Natural killer cell (primary cell): Measurements from ENCODE around the gene ERN1. TPM values are rescaled to one million over a fixed set of nuclear protein-coding genes. Genes with fewer than 3 reads are reported as not detected.

Experiments
- ATAC-seq, 3 donors: fragments of 150-1000 bp in 2 of 3; fragments of 200-7000 bp in 1 of 3; cut with Tn5 transposase; 1 replicate in 1 of 3; 2 replicates in 2 of 3; pipeline ENCODE4 v1.10.0; 2021; ENCODE audit warnings: mild to moderate bottlenecking in 2 of 3, moderate library complexity in 2 of 3
- DNase-seq, 2 donors: peaks; one replicate each; pipeline versions ENCODE4 v3.0.0 to v3.0.0-alpha.2; 2013 to 2021; ENCODE audit warnings: mixed read lengths in 1 of 2
- H3K27ac ChIP-seq: one replicate; pipeline ENCODE4 v1.5.1; 2013; ENCODE audit warnings: mild to moderate bottlenecking, low read length
- H3K27me3 ChIP-seq: one replicate; pipeline ENCODE4 v1.6.1; 2013; ENCODE audit warnings: low read length; ENCODE audit not compliant: control insufficient read depth, insufficient read depth
- H3K36me3 ChIP-seq: one replicate; pipeline ENCODE4 v1.6.1; 2013; ENCODE audit warnings: low read length; ENCODE audit not compliant: control insufficient read depth, insufficient read depth
- H3K4me1 ChIP-seq: one replicate; pipeline ENCODE4 v1.6.1; 2013; ENCODE audit warnings: low read length; ENCODE audit not compliant: control insufficient read depth, insufficient read depth
- H3K4me3 ChIP-seq: one replicate; pipeline ENCODE4 v1.5.1; 2013; ENCODE audit warnings: low read length
- H3K9me3 ChIP-seq: one replicate; pipeline ENCODE4 v1.6.1; 2013; ENCODE audit warnings: low read length; ENCODE audit not compliant: control insufficient read depth, insufficient read depth
- H3K27ac Mint-ChIP-seq, 2 donors: one replicate each; pipeline ENCODE4 v1.8.0; 2022; ENCODE audit warnings: mild to moderate bottlenecking in 2 of 2, mixed read lengths in 2 of 2, moderate library complexity in 1 of 2
- H3K27me3 Mint-ChIP-seq, 2 donors: one replicate each; pipeline ENCODE4 v1.8.0; 2022; ENCODE audit warnings: low read depth in 2 of 2, mixed read lengths in 2 of 2
- H3K36me3 Mint-ChIP-seq: one replicate; pipeline ENCODE4 v1.8.0; 2022; ENCODE audit warnings: mixed read lengths
- H3K4me1 Mint-ChIP-seq, 2 donors: one replicate each; pipeline ENCODE4 v1.8.0; 2022; ENCODE audit warnings: mixed read lengths in 2 of 2
- H3K4me3 Mint-ChIP-seq: one replicate; pipeline ENCODE4 v1.8.0; 2022; ENCODE audit warnings: mild to moderate bottlenecking, moderate library complexity, mixed read lengths
- H3K9me3 Mint-ChIP-seq, 2 donors: one replicate each; pipeline ENCODE4 v1.8.0; 2022; ENCODE audit warnings: mixed read lengths in 2 of 2
- WGBS: methylation state at CpG from one replicate; pipeline ENCODE4 v1.1.7; 2013; ENCODE audit warnings: missing lambda C conversion rate; ENCODE audit not compliant: insufficient coverage; 5-methylcytosine and 5-hydroxymethylcytosine counted together
- intact Hi-C: fragments of 100-400 bp; cut with micrococcal nuclease; formaldehyde crosslinking; loops from one replicate; pipeline ENCODE4 v1.14.2; 2022
- total RNA-seq, 4 donors: library from RNA; stranded (reverse); fragments of 120-200 nt in 1 of 4; gene quantifications; one replicate each; pipeline versions ENCODE4 v1.2.3 to v1.2.4, GENCODE V29; 2013 to 2022
- TF ChIP-seq, protein P1 (sequence below): fragments of 200-600 bp; IDR thresholded peaks from one replicate; pipeline ENCODE4 v1.8.0; 2022; ENCODE audit warnings: antibody characterized with exemption

Gene ERN1
- total RNA-seq, 3 donors from 2014 or later (not counting 1 experiment from before 2014, with no cell fraction given): 52.9 to 90.5 (median 67.2) TPM

DNA sequence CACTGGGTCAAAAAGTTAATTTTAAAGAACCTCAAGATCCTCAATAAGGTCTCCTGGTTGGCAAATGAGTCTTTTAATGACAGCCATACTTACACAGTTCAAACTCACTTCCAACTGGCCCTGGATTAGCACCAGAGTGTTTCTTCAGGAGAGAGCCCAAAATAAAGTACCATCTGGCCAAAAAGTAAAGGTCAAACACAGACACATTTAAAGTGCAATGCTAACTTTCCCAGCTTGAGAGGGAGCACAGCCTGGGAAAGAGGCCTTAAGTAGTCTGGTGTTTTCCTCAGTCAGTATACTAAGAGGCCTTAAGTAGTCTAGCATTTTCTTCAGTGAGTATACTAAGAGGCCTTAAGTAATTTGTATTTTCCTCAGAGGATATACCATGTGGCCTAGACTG lies 46.6 kb upstream of the ERN1 start:
- Mint-ChIP-seq H3K27ac (no peak overlapping the region), H3K36me3 (no peaks in the 10 kb centered on the region), H3K4me3 (no peak overlapping the region), H3K9me3 (no peaks in the 10 kb centered on the region), H3K27me3 (no peaks in the 10 kb centered on the region), H3K4me1 (no peaks in the 10 kb centered on the region)
- Histone ChIP-seq H3K27ac (no peak overlapping the region), H3K4me3 (no peak overlapping the region), H3K36me3 (peaks cover 14% of the 10 kb centered on the region), H3K9me3 (no peaks in the 10 kb centered on the region), H3K4me1 (peaks cover 5% of the 10 kb centered on the region), H3K27me3 (no peaks in the 10 kb centered on the region)
- ATAC-seq (no peak), DNase-seq (no peak)
- TF ChIP-seq, protein P1, sequence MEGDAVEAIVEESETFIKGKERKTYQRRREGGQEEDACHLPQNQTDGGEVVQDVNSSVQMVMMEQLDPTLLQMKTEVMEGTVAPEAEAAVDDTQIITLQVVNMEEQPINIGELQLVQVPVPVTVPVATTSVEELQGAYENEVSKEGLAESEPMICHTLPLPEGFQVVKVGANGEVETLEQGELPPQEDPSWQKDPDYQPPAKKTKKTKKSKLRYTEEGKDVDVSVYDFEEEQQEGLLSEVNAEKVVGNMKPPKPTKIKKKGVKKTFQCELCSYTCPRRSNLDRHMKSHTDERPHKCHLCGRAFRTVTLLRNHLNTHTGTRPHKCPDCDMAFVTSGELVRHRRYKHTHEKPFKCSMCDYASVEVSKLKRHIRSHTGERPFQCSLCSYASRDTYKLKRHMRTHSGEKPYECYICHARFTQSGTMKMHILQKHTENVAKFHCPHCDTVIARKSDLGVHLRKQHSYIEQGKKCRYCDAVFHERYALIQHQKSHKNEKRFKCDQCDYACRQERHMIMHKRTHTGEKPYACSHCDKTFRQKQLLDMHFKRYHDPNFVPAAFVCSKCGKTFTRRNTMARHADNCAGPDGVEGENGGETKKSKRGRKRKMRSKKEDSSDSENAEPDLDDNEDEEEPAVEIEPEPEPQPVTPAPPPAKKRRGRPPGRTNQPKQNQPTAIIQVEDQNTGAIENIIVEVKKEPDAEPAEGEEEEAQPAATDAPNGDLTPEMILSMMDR: no peak
- intact Hi-C loops: no loop called here

DNA sequence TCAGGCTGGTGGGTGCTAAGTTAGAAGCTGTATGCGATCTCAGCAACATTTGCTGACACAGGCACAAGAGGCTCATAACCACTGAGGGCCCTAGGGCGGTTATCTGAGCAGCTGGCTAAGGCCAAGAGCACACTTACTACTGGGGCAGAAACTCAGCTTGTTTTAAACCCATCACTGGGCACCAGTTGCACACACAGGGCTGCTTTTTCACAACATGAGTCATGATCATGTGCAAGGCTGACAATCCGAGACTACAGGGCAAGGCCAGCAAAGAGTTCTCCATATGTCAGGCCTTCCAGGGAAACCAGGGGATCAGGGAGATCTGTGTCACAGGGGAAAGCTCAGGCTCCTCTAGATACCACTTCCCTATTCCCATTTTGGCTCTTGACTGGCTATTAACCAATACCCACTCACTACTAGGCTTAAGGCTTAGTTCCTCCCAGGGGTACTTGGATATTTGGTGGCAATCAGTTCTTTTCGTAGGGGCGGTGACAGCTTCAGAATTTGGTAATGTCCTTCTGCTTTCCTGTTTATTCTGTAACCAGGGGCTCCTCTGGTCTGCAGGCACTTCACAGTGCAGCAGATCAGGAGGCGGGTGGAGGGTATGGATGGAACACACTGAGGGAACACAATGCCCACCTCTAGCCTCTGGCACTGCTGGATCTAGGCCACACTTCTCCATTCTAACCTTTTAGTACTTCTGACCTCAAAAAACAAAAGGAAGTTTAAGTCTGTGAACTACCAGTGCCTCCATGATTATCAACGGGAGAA lies 44.9 kb upstream of the ERN1 start:
- Mint-ChIP-seq H3K4me3 (no peak overlapping the region), H3K4me1 (no peaks in the 10 kb centered on the region), H3K9me3 (no peaks in the 10 kb centered on the region), H3K36me3 (no peaks in the 10 kb centered on the region), H3K27ac (no peak overlapping the region), H3K27me3 (no peaks in the 10 kb centered on the region)
- ATAC-seq (peak in 1 of 3 donors; percentile 54), DNase-seq (peak in 1 of 2 donors; percentile 14)
- H3K27me3 ChIP-seq: no peaks in the 10 kb centered on the region
- H3K9me3 ChIP-seq: no peaks in the 10 kb centered on the region
- peaks cover 5% of the 10 kb centered on the region for H3K4me1 ChIP-seq
- TF ChIP-seq, protein P1: no peak
- WGBS: 79% methylated on average over 7 of the region's 7 CpGs
- H3K36me3 ChIP-seq: peaks cover 14% of the 10 kb centered on the region
- no peak overlapping the region for H3K27ac ChIP-seq
- H3K4me3 ChIP-seq: no peak overlapping the region
- intact Hi-C loops: no loop called here

DNA sequence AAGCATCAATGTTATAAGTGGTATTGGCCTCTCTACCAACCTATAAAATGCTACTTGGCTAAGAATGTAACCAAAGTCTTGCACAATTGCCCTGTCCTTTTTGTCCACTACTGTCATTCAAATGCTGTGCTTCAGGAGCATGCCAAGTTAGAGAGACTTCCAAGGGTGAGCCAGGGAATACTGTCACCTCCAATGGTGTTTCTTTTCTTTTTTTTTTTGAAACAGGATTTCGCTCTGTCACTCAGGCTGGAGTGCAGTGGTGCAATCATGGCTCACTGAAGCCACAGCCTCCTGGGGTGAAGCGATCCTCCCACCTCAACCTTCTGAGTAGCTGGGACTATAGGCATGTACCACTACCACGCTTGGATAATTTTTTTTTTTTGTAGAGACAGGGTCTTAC lies 43.7 kb upstream of the ERN1 start:
- H3K27ac Mint-ChIP-seq: no peak overlapping the region
- H3K27ac ChIP-seq: no peak overlapping the region
- TF ChIP-seq, protein P1: no peak
- H3K4me3 ChIP-seq: no peak overlapping the region
- no peaks in the 10 kb centered on the region for H3K36me3 Mint-ChIP-seq
- no peaks in the 10 kb centered on the region for H3K27me3 Mint-ChIP-seq
- ATAC-seq (no peak), DNase-seq (no peak)
- H3K36me3 ChIP-seq: peaks cover 14% of the 10 kb centered on the region
- H3K27me3 ChIP-seq: no peaks in the 10 kb centered on the region
- no peaks in the 10 kb centered on the region for H3K4me1 Mint-ChIP-seq
- no peaks in the 10 kb centered on the region for H3K9me3 ChIP-seq
- peaks cover 5% of the 10 kb centered on the region for H3K4me1 ChIP-seq
- intact Hi-C loops: no loop called here
- no peaks in the 10 kb centered on the region for H3K9me3 Mint-ChIP-seq
- WGBS: 92% methylated on average over 3 of the region's 3 CpGs
- no peak overlapping the region for H3K4me3 Mint-ChIP-seq

DNA sequence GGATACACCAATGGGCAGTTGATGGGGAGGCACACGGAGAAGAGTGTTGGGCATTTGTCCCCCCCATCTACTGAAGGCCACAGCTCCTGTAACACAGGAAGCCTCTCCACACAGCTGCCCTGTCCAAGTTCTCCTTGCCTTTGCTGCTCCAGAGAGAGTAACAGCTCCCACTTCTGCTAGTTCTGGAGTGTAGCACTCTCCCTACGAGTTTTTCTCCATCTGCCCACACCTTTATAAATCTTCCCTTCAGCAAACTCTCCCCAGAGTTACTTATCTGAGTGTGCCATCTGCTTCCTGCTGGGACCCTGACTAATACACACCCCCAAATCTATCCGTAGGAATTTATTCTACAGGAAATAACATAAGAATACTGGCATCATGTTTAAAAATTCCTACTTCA lies 42.6 kb upstream of the ERN1 start:
- H3K27ac ChIP-seq: no peak overlapping the region
- 36% methylated on average over 3 of the region's 3 CpGs for WGBS

More for the DNA sequence above, 42.6 kb upstream of the ERN1 start:
- intact Hi-C loops: no loop called here
- Histone ChIP-seq H3K27me3 (no peaks in the 10 kb centered on the region), H3K9me3 (no peaks in the 10 kb centered on the region), H3K4me1 (peaks cover 5% of the 10 kb centered on the region), H3K36me3 (peaks cover 14% of the 10 kb centered on the region), H3K4me3 (no peak overlapping the region)
- no peak for ATAC-seq
- Mint-ChIP-seq H3K4me3 (no peak overlapping the region), H3K27ac (no peak overlapping the region), H3K9me3 (no peaks in the 10 kb centered on the region), H3K4me1 (no peaks in the 10 kb centered on the region), H3K27me3 (no peaks in the 10 kb centered on the region), H3K36me3 (no peaks in the 10 kb centered on the region)
- TF ChIP-seq, protein P1: no peak
- DNase-seq: no peak
